ENCODE data around the gene MFSD6. TPM values are rescaled to one million over a fixed set of nuclear protein-coding genes. Genes with fewer than 3 reads are reported as not detected.
A peak's percentile ranks its signal among the peaks of the same experiment; 100 is the strongest.

Gene MFSD6
- total and polyA plus RNA-seq, 4 donors = 11.7 to 61.7 (median 37.4) TPM

DNA sequence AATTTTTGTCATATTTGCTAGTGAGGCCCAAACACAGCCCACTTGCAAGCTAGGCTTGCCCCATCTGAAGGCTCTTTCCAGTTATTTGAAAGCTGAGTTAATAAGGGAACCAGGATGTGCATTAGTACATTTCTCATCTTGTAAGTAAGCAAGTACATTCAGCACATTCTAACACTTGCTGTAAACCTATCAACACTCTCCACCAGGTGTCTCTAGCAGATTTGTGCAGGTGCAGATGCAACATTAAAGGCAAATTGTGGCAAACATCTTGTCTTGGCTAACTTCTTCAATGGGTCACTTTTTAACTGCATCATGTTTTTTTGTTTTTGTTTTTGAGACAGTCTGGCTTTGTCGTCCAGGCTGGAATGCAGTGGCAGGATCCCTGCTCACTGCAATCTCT lies 25.3 kb upstream of the MFSD6 start:
- 56 to 58% methylated on average over 1 of the region's 1 CpG for WGBS, 2 donors
- Histone ChIP-seq H3K9ac (ENCODE audit: insufficient read depth in 1 of 2, low read length in 2 of 2) (no peak overlapping the region), H3K27ac (ENCODE audit: low read depth in 1 of 2, low read length in 1 of 2) (no peak overlapping the region), H3K4me3 (no peak overlapping the region), H3K27me3 (ENCODE audit: control insufficient read depth in 3 of 3, insufficient read depth in 3 of 3, low read length in 2 of 3) (no peaks in the 10 kb centered on the region), H3K36me3 (ENCODE audit: control insufficient read depth in 4 of 4, insufficient read depth in 4 of 4, low read length in 4 of 4) (no peaks in the 10 kb centered on the region), H3K9me3 (ENCODE audit: control insufficient read depth in 4 of 4, insufficient read depth in 3 of 4, low read length in 3 of 4) (no peaks in the 10 kb centered on the region), H3K4me1 (ENCODE audit: control insufficient read depth in 5 of 5, insufficient read depth in 5 of 5, low read length in 5 of 5) (peaks cover 0 to 14% (median 3%) of the 10 kb centered on the region in 5 donors)
- DNase-seq (peak in 1 of 3 donors; percentile 54), ATAC-seq (ENCODE audit: insufficient read depth, low FRiP score) (no peak)
- TF ChIP-seq, protein P1, sequence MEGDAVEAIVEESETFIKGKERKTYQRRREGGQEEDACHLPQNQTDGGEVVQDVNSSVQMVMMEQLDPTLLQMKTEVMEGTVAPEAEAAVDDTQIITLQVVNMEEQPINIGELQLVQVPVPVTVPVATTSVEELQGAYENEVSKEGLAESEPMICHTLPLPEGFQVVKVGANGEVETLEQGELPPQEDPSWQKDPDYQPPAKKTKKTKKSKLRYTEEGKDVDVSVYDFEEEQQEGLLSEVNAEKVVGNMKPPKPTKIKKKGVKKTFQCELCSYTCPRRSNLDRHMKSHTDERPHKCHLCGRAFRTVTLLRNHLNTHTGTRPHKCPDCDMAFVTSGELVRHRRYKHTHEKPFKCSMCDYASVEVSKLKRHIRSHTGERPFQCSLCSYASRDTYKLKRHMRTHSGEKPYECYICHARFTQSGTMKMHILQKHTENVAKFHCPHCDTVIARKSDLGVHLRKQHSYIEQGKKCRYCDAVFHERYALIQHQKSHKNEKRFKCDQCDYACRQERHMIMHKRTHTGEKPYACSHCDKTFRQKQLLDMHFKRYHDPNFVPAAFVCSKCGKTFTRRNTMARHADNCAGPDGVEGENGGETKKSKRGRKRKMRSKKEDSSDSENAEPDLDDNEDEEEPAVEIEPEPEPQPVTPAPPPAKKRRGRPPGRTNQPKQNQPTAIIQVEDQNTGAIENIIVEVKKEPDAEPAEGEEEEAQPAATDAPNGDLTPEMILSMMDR (IDR thresholded peaks at IDR 0.05; ENCODE audit: control extremely low read depth, extremely low read depth) = peak; percentile 63

DNA sequence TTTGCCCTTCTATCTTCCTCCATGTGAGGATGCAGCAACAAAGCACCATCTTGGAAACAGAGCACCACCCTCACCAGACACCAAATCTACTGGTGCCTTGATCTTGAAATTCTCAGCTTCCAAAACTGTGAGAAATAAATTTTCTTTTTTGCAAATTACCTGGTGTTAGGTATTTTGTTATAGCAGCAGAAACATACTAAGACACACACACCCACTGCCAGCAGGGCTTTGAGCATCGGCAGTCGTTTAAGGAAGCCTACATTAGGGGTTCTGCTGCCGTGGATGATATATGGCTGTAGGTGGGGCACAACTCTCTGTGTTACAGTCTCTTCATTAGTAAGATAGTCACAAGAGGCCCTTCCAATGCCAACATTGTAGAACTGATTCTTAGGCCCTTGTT lies 20.7 kb upstream of the MFSD6 start:
- TF ChIP-seq, protein P1 (IDR thresholded peaks at IDR 0.05; ENCODE audit: control extremely low read depth, extremely low read depth) = no peak
- H3K27ac ChIP-seq (ENCODE audit: low read depth in 1 of 2, low read length in 1 of 2) = no peak overlapping the region

DNA sequence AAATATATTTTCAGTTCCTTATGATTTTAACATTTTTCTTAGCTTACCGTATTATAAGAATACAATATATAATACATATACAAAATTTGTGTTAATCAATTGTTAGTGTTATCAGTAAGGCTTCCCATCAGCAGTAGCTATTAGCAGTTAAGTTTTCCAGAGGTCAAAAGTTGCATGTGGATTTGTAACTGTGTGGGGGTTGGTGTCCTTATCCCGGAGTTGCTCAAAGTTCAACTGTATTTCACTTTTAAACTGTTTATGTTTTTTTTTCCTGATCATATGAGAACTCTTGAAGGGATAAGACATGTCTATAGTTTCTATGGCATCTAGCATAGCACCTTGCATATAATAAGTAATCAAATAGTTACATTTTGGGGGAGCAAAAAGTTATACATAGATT lies 11.9 kb upstream of the MFSD6 start:
- H3K9me3 ChIP-seq (ENCODE audit: control insufficient read depth in 4 of 4, insufficient read depth in 3 of 4, low read length in 3 of 4) = no peaks in the 10 kb centered on the region
- ATAC-seq (ENCODE audit: insufficient read depth, low FRiP score) = no peak
- no peak overlapping the region for H3K9ac ChIP-seq (ENCODE audit: insufficient read depth in 1 of 2, low read length in 2 of 2)
- no peaks in the 10 kb centered on the region for H3K36me3 ChIP-seq (ENCODE audit: control insufficient read depth in 4 of 4, insufficient read depth in 4 of 4, low read length in 4 of 4)
- no peaks in the 10 kb centered on the region for H3K27me3 ChIP-seq (ENCODE audit: control insufficient read depth in 3 of 3, insufficient read depth in 3 of 3, low read length in 2 of 3)
- no peak for DNase-seq
- 79 to 80% methylated on average over 2 of the region's 2 CpGs for WGBS, 2 donors
- H3K27ac ChIP-seq (ENCODE audit: low read depth in 1 of 2, low read length in 1 of 2) = no peak overlapping the region
- TF ChIP-seq, protein P1 (IDR thresholded peaks at IDR 0.05; ENCODE audit: control extremely low read depth, extremely low read depth) = no peak
- no peaks in the 10 kb centered on the region for H3K4me1 ChIP-seq (ENCODE audit: control insufficient read depth in 5 of 5, insufficient read depth in 5 of 5, low read length in 5 of 5)
- no peak overlapping the region for H3K4me3 ChIP-seq

More for the DNA sequence above, 20.7 kb upstream of the MFSD6 start:
- ATAC-seq (ENCODE audit: insufficient read depth, low FRiP score) (no peak), DNase-seq (no peak)
- no peaks in the 10 kb centered on the region for H3K27me3 ChIP-seq (ENCODE audit: control insufficient read depth in 3 of 3, insufficient read depth in 3 of 3, low read length in 2 of 3)
- H3K9ac ChIP-seq (ENCODE audit: insufficient read depth in 1 of 2, low read length in 2 of 2) = no peak overlapping the region
- H3K4me3 ChIP-seq = no peak overlapping the region
- no peaks in the 10 kb centered on the region for H3K4me1 ChIP-seq (ENCODE audit: control insufficient read depth in 5 of 5, insufficient read depth in 5 of 5, low read length in 5 of 5)
- no peaks in the 10 kb centered on the region for H3K9me3 ChIP-seq (ENCODE audit: control insufficient read depth in 4 of 4, insufficient read depth in 3 of 4, low read length in 3 of 4)
- H3K36me3 ChIP-seq (ENCODE audit: control insufficient read depth in 4 of 4, insufficient read depth in 4 of 4, low read length in 4 of 4) = no peaks in the 10 kb centered on the region
- WGBS, 2 donors = 93 to 100% methylated on average over 3 of the region's 3 CpGs

DNA sequence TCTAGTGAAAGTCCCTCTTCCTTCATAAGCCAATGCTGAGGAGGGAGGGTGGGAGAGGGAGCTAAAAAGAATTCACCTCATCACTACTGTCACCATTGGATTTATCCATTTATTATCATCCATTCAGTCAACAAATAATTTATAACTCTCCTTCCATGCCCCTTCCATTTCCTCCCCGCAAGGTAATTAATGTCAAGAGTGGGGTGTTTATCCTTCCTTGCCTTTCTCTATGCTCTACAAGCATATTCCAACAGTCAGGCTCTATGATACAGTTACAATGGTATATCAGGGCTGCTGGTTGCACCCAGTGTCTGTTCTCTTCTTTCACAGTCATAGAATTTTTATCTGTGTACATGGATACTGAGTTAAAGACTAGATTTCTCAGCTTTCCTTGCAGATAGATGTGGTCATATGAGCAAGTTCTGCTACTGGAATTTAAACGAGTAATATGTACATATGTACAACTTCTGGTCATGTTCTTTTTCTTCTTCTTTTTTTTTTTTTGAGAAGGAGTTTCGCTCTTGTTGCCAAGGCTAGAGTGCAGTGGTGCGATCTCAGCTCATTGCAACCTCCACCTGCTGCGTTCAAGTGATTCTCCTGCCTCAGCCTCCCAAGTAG lies 5.1 kb upstream of the MFSD6 start:
- H3K27me3 ChIP-seq (ENCODE audit: control insufficient read depth in 3 of 3, insufficient read depth in 3 of 3, low read length in 2 of 3) = peaks cover 0 to 2% (median 0%) of the 10 kb centered on the region in 3 donors
- no peak overlapping the region for H3K9ac ChIP-seq (ENCODE audit: insufficient read depth in 1 of 2, low read length in 2 of 2)
- TF ChIP-seq, protein P1 (IDR thresholded peaks at IDR 0.05; ENCODE audit: control extremely low read depth, extremely low read depth) = no peak
- 53 to 65% methylated on average over 5 of the region's 5 CpGs for WGBS, 2 donors
- H3K9me3 ChIP-seq (ENCODE audit: control insufficient read depth in 4 of 4, insufficient read depth in 3 of 4, low read length in 3 of 4) = no peaks in the 10 kb centered on the region
- peaks cover 0 to 8% (median 0%) of the 10 kb centered on the region in 5 donors for H3K4me1 ChIP-seq (ENCODE audit: control insufficient read depth in 5 of 5, insufficient read depth in 5 of 5, low read length in 5 of 5)
- DNase-seq (no peak), ATAC-seq (ENCODE audit: insufficient read depth, low FRiP score) (no peak)
- no peak overlapping the region for H3K4me3 ChIP-seq
- H3K36me3 ChIP-seq (ENCODE audit: control insufficient read depth in 4 of 4, insufficient read depth in 4 of 4, low read length in 4 of 4) = no peaks in the 10 kb centered on the region
- no peak overlapping the region for H3K27ac ChIP-seq (ENCODE audit: low read depth in 1 of 2, low read length in 1 of 2)

All from lung (tissue), 12 donors.